IPS DF 19.7 (cell line): ENCODE data around the gene ZNF629.
"Not testable (repeated sequence)": the region's sequence is repeated elsewhere in the genome, so short reads cannot be mapped to it uniquely, and the experiment has no call there.

Experiments
- DNase-seq: peaks from one replicate; pipeline ENCODE4 v3.0.0-alpha.2; 2013; ENCODE audit warnings: low read depth, low spot score

The ZNF629 gene

DNA sequence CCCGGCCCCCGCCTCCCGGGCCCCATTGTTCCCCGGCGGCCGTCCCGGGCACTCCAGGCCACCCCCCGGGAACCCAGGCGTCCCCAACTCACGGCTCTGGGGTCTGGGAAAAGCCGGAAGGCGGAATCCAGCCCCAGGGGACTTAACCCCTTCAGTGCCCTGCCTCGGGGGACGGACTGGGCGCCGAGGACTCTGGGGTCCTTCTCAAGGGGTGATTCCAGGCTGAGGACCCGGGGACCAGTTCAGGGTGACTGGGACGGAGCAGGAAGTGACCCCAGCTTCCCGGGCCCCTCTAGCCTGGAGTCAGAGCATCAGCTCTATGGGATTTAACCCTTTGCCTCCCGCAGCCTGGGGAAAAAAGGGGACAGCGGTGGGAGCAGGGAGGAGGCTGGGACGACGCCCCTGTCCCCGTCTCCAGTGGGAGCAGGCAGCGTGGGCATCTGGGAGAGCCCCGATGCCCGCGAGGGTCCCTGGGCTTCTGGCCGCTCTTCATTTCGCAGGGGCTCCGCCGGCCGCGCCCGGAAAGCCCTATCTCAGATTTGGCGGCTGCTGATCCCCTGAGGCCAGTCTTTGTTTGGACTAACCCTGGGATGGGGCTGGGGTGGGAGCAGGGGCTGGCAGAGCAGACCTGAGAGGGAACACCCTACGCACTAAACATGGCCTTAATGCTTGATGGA is at the start of gene ZNF629:
Gene ZNF629, minus strand, starts transcription at position 270 of the 677 bp plus-strand sequence. CDS start 2,723 bp downstream, outside the sequence.
- DNase-seq = no peak

DNA sequence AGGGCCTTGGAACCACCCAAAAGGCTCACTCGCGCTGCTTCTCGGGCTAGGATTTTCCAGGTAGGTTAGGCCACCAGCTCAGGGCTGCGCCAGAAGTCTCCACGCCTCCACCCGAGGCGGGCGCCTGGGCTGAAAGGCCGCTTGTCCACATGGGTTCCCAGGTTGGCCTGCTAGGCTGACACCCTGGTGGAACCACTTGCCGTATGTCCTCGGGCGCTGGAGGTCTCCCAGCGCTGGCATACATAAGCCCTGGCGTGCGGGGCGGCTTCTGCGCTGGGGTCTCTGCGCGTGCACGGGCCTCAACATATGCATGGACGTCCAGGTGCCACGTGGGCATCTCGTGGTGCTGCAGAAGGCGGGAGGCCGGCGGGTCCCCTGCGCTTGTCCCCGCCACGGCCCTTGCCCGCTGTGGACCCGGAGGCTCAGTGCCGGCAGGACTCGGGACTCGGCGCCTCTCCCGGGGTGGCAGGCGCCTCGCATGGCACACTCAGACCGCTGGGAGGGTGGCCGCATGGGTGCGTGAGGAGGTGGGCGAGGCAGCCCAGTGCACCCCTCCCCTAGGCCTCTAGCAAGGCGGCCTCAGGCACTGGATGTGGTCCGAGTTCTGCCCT is 47.2 kb upstream of the ZNF629 start:
- no peak for DNase-seq

DNA sequence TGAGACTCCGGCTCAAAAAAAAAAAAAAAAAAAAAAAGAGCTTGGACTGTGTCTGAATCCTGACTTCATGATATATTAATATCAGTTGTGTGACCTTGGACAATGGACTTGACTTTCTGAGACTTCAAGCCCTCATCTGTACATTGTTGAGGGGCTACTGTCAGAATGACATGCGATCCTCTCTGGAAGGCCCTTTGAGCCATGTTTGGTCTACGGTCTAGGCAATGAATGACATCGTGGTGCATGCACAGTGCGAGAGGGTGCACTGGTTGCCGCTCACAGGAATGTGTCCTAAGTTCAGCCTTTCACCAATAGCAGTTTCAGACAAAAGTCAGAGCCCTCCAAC is 43.0 kb upstream of the ZNF629 start:
- DNase-seq = no peak

DNA sequence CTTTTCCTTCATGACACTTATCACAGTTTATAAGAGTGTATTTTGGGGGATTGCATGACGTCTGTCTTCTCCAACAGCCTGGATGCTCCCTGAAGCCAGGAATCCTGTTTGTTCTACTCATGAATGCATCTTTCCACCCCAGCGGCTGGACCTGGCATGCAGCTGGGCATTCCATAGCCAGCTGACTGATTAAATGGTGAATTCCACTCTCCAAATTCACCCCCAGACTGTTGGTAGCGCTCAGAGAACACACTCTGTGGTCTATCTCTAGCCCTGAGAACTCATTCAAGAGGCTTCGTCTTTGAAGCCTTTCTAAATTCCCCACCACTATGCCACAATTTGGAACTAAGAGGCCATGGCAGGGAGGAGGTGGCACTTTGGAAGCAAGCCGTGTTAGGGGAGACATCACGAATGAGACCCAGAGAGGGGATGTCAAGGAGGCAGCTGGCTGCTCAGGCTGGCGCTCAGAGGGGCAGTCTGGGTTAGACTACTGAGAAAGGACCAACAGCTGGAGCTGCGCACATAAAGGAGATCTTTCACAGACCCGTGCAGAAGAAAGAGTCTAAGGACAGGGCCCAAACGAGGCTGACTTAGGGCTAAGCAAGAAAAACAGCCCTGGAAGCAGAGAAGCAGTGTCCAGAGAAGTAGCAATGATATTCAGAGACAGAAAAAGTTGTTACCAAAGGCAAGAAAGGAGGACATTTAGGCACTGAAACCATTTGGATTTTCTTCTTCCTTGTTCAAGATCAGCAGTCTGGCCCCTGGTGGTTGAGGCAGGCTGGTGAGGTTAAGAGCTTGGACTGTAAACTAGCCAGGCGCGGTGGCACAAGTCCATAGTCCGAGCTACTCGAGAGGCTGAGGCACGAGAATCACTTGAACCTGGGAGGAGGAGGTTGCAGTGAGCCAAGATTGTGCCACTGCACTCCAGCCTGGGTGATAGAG is 42.4 kb upstream of the ZNF629 start:
- DNase-seq = no peak

DNA sequence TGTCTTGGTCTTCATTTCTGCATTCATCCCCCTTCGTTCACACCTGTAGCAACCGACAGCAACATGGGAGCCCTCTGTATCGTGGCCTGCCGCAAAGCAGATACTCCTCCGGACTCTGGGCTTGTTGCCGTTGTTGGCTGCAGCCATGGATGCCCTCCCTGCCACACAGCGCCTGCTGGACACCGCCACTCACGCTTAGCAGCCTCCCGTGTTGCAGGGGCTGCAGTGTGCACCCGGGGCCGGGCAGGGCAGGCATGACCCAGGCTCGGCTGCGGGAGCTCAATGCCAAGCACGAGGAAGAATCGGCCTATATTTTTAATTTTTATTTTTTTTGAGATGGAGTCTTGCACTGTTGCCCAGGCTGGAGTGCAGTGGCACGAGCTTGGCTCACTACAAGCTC is 34.9 kb upstream of the ZNF629 start:
- DNase-seq = no peak

GRCh38 chr16:30821441-30821840 is 34.4 kb upstream of the ZNF629 start:
- not testable (repeated sequence) for DNase-seq

- no peak for DNase-seq
These were observed 34.0 kb upstream of the ZNF629 start for GRCh38 chr16:30820952-30821421.

DNA sequence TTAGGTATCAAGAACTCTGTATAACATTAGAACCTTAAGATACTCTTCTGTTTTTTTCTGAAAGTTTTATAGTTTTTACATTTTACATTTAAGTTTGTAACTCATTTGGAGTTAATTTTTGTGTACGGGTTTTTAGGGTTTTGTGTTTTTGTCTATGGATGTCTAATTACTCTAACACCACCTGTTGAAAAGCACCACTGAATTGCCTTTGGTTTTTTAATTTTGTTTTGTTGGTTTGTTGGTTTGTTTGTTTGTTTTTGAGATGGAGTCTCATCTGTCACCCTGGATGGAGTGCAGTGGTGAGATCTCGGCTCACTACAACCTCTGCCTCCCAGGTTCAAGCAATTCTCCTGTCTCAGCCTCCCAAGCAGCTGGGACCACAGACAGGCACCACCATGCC is 29.8 kb upstream of the ZNF629 start:
- DNase-seq = no peak

- no peak for DNase-seq
These were observed 26.8 kb upstream of the ZNF629 start for GRCh38 chr16:30813821-30814189.

DNA sequence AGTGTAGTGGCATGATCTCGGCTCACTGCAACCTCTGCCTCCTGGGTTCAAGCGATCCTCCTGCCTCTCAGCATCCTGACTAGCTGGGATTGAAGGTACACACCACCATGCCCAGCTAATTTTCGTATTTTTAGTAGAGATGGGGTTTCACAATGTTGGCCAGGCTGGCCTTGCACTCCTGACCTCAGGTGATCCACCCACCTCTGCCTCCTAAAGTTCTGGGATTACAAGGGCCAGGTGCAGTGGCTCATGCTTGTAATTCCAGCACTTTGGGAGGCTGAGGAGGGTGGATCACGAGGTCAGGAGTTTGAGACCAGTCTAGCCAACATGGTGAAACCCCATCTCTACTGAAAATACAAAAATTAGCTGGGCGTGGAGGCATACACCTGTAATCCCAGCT is 22.7 kb upstream of the ZNF629 start:
- DNase-seq = not testable (repeated sequence)

GRCh38 chr16:30808890-30809426 is 22.0 kb upstream of the ZNF629 start:
- DNase-seq = not testable (repeated sequence)

- DNase-seq = no peak
These were observed 21.1 kb upstream of the ZNF629 start for GRCh38 chr16:30808146-30808545.

DNA sequence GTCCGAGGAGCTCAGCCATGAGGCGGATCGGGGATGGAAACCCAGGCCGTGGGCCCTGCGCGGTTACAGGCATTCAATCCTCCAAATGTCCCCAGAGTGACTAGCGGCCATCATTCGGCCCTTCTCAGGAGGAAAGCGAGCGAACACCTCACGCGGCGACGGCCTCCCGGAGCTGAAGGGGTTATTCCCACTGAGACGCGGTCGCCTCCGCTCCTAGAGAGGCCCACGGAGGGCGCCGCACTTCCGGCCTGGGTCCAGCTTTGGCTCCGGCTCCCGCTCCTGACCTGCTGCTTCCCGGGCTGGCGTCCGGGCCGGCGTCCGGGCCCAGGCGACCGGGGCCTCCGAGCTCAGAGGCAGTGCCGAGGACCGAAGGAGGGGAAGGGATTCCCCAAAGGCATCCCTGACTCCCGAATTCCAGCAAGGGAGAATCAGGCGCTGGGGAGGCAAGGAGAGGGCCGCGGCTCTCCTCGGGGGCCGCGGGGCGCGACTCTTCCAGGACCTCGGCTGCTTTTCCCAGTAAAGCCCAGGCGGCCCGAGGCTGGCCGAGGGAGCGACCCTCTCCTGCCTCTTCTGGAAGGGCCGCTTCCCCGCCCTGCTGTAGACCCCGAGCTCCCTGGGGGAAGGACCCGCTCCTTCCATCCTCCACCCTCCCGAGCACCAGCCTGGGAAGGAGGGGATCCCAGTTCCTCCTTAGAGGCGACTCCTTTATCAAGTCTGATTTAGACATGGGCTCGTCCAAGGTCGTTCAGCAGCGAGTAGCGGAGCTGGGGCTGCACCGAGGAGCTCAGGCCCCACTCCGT is 18.6 kb upstream of the ZNF629 start:
- no peak for DNase-seq

DNA sequence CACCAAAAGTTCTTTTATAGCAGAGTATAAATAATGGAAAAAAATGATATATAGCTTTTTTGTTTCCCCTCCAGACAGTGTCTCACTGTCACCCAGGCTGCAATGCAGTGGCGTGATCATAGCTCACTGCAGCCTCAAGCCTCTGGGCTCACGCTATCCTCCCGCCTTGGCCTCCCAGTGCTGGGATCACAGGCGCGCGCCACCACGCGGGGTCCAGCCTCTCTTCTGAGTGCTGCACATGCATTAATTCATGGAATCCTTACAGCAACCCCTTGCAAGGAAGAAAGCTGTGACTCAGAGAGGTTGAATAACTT is 18.0 kb upstream of the ZNF629 start:
- DNase-seq = no peak

GRCh38 chr16:30802936-30803335 is 15.9 kb upstream of the ZNF629 start:
- DNase-seq = no peak

- no peak for DNase-seq
These were observed 10.8 kb upstream of the ZNF629 start for GRCh38 chr16:30797670-30798309.

- DNase-seq = no peak
These were observed 7.6 kb upstream of the ZNF629 start for GRCh38 chr16:30794634-30795033.

DNA sequence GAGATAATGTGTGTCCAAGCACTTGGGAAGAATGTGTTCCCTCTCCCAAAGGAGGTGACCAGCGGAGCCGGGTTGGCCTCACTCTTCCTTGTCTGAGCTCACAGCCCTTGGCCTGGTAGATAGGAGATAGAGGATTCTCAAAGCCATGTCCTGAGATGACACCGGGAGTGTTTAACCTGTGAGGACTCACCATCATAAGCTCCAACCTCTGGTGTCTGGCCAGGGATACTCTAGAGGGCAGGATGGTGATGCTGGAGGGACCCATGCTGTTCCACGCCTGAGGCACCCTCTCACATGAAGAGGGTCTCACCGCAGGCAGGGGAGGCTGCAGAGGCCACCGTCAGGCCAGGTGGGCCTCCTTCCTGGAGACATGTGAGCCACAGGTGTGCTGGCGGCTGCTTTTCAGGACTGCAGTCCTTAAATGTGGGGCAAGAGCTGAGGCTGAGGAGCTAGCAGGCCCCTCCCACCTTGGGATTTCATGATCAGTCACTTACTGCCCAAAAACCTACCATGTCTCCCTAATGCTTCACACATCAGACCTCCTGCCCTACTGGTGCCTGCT is 6.6 kb upstream of the ZNF629 start:
- no peak for DNase-seq

DNA sequence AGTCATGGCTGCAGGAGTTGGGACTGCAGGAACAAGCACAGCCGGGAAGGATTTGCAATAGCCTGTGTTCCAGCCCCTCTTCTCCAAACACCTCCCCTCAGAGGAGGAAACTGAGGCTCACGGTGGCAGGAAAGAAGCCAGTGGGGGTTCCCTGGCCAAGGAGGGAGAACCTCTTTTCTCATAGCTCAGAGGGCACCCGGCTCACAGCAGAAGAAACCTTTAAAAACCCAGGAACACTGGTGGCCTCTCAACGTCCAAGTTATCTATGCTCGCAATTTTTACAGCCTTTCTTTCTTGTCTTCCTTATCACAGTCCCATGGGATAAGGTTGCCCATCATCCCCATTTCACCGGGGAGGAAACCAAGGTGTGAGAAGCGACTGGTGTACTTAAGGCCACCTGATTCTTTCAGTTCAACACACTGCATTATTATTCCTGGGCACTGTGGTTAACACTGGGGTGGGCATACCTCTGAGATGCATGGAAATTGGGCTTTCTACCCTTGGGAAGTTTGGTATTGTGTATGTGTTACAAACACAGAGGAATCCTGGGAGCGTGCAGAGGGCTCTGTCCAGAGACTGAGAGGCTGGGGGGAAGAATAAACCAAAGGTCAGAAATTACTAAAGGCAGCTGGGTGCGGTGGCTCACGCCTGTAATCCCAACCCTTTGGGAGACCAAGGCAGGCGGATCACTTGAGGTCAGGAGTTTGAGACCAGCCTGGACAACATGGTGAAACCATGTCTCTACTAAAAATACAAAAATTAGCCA is 791 bp upstream of the ZNF629 start:
- no peak for DNase-seq
